Measurements from ENCODE around the gene SNORC.

Gene SNORC

GRCh38 chr2:232890896-232891601, 21.0 kb downstream of the SNORC start:
- no peaks in the 10 kb centered on the region for H3K4me1 ChIP-seq
- TF ChIP-seq CTCF (IDR thresholded peaks at IDR 0.05), result no peak
- no peaks in the 10 kb centered on the region for H3K36me3 ChIP-seq
- peak; percentile 14 to 60 for DNase-seq
- no peak overlapping the region for H3K4me3 ChIP-seq
- no peak overlapping the region for H3K27ac ChIP-seq
- peaks cover 0 to 24% of the 10 kb centered on the region in 2 donors for H3K27me3 ChIP-seq
- intact Hi-C loops (cut with DNase I; ENCODE audit: low total_unique reads), result no loop called here
- H3K9me3 ChIP-seq, result no peaks in the 10 kb centered on the region

- Histone ChIP-seq H3K4me3 (no peak overlapping the region), H3K9me3 (no peaks in the 10 kb centered on the region), H3K27me3 (peaks cover 0 to 24% of the 10 kb centered on the region in 2 donors), H3K27ac (no peak overlapping the region), H3K36me3 (no peaks in the 10 kb centered on the region), H3K4me1 (no peaks in the 10 kb centered on the region)
- no peak for TF ChIP-seq CTCF (IDR thresholded peaks at IDR 0.05)
- peak; percentile 7 to 55 for DNase-seq
- intact Hi-C loops (cut with DNase I; ENCODE audit: low total_unique reads), result no loop called here
Observed at GRCh38 chr2:232891621-232892071, 21.6 kb downstream of the SNORC start.

- DNase-seq, result peak in 1 of 2 donors; percentile 2
- H3K27ac ChIP-seq, result no peak overlapping the region
- H3K9me3 ChIP-seq, result no peaks in the 10 kb centered on the region
- H3K4me3 ChIP-seq, result no peak overlapping the region
- no peaks in the 10 kb centered on the region for H3K36me3 ChIP-seq
- peaks cover 0 to 24% of the 10 kb centered on the region in 2 donors for H3K27me3 ChIP-seq
- no peaks in the 10 kb centered on the region for H3K4me1 ChIP-seq
- no peak for TF ChIP-seq CTCF (IDR thresholded peaks at IDR 0.05)
- intact Hi-C loops (cut with DNase I; ENCODE audit: low total_unique reads), result no loop called here
Observed at GRCh38 chr2:232892221-232892620, 22.2 kb downstream of the SNORC start.

GRCh38 chr2:232892843-232893242, 22.8 kb downstream of the SNORC start:
- Histone ChIP-seq H3K4me3 (no peak overlapping the region), H3K4me1 (no peaks in the 10 kb centered on the region), H3K27ac (no peak overlapping the region), H3K36me3 (no peaks in the 10 kb centered on the region), H3K9me3 (no peaks in the 10 kb centered on the region), H3K27me3 (peaks cover 0 to 24% of the 10 kb centered on the region in 2 donors)
- no peak for TF ChIP-seq CTCF (IDR thresholded peaks at IDR 0.05)
- DNase-seq, result peak; percentile 9 to 53
- intact Hi-C loops (cut with DNase I; ENCODE audit: low total_unique reads), result no loop called here

- no peaks in the 10 kb centered on the region for H3K36me3 ChIP-seq
- intact Hi-C loops (cut with DNase I; ENCODE audit: low total_unique reads), result no loop called here
- H3K9me3 ChIP-seq, result no peaks in the 10 kb centered on the region
- no peak for TF ChIP-seq CTCF (IDR thresholded peaks at IDR 0.05)
- no peaks in the 10 kb centered on the region for H3K4me1 ChIP-seq
- no peak overlapping the region for H3K4me3 ChIP-seq
- H3K27ac ChIP-seq, result no peak overlapping the region
- DNase-seq, result peak in 1 of 2 donors; percentile 60
- H3K27me3 ChIP-seq, result peaks cover 0 to 24% of the 10 kb centered on the region in 2 donors
Observed at GRCh38 chr2:232893834-232894233, 23.8 kb downstream of the SNORC start.
